Activated naive CD8-positive, alpha-beta T cell treated with anti-CD3 and anti-CD28 coated beads, Interleukin-2, amount 50 U/mL, for 24 hours (primary cell): ENCODE data around the gene RABGAP1L.

Experiments
- ATAC-seq: fragments of 150-1000 bp; cut with Tn5 transposase; one replicate; pipeline ENCODE4 v1.10.0; 2021
- DNase-seq: peaks from one replicate; pipeline ENCODE4 v3.0.0; 2021
- H3K27ac Mint-ChIP-seq: one replicate; pipeline ENCODE4 v1.8.0; 2021; ENCODE audit warnings: mild to moderate bottlenecking, mixed read lengths
- H3K27me3 Mint-ChIP-seq: one replicate; pipeline ENCODE4 v1.8.0; 2021; ENCODE audit warnings: mixed read lengths
- H3K36me3 Mint-ChIP-seq: one replicate; pipeline ENCODE4 v1.8.0; 2021; ENCODE audit warnings: low read depth, mixed read lengths
- H3K4me1 Mint-ChIP-seq: one replicate; pipeline ENCODE4 v1.8.0; 2021; ENCODE audit warnings: mixed read lengths
- H3K4me3 Mint-ChIP-seq: one replicate; pipeline ENCODE4 v1.8.0; 2021; ENCODE audit warnings: mild to moderate bottlenecking, moderate library complexity, mixed read lengths
- H3K9me3 Mint-ChIP-seq: one replicate; pipeline ENCODE4 v1.8.0; 2021; ENCODE audit warnings: mixed read lengths

Gene RABGAP1L

GRCh38 chr1:174764191-174764590, 604.9 kb downstream of the RABGAP1L start:
- no peaks in the 10 kb centered on the region for H3K9me3 Mint-ChIP-seq
- H3K4me1 Mint-ChIP-seq, result peaks cover 4% of the 10 kb centered on the region
- DNase-seq (no peak), ATAC-seq (no peak)
- no peak overlapping the region for H3K4me3 Mint-ChIP-seq
- H3K27me3 Mint-ChIP-seq, result no peaks in the 10 kb centered on the region
- no peaks in the 10 kb centered on the region for H3K36me3 Mint-ChIP-seq
- no peak overlapping the region for H3K27ac Mint-ChIP-seq

- DNase-seq, result no peak
- H3K27me3 Mint-ChIP-seq, result no peaks in the 10 kb centered on the region
- no peak for ATAC-seq
- H3K4me3 Mint-ChIP-seq, result no peak overlapping the region
- H3K4me1 Mint-ChIP-seq, result peaks cover 4% of the 10 kb centered on the region
- no peaks in the 10 kb centered on the region for H3K36me3 Mint-ChIP-seq
- no peaks in the 10 kb centered on the region for H3K9me3 Mint-ChIP-seq
- no peak overlapping the region for H3K27ac Mint-ChIP-seq
Measured at GRCh38 chr1:174766727-174767126, 607.4 kb downstream of the RABGAP1L start.

GRCh38 chr1:174768516-174768915, 609.2 kb downstream of the RABGAP1L start:
- H3K4me1 Mint-ChIP-seq, result peaks cover 4% of the 10 kb centered on the region
- H3K9me3 Mint-ChIP-seq, result no peaks in the 10 kb centered on the region
- ATAC-seq (no peak), DNase-seq (no peak)
- H3K4me3 Mint-ChIP-seq, result no peak overlapping the region
- H3K27ac Mint-ChIP-seq, result no peak overlapping the region
- H3K36me3 Mint-ChIP-seq, result no peaks in the 10 kb centered on the region
- H3K27me3 Mint-ChIP-seq, result no peaks in the 10 kb centered on the region

GRCh38 chr1:174768949-174769348, 609.6 kb downstream of the RABGAP1L start:
- Mint-ChIP-seq H3K36me3 (no peaks in the 10 kb centered on the region), H3K27ac (no peak overlapping the region), H3K4me1 (peaks cover 4% of the 10 kb centered on the region), H3K9me3 (no peaks in the 10 kb centered on the region), H3K4me3 (no peak overlapping the region), H3K27me3 (no peaks in the 10 kb centered on the region)
- DNase-seq, result no peak
- no peak for ATAC-seq

- peaks cover 4% of the 10 kb centered on the region for H3K4me1 Mint-ChIP-seq
- H3K27me3 Mint-ChIP-seq, result no peaks in the 10 kb centered on the region
- H3K4me3 Mint-ChIP-seq, result no peak overlapping the region
- ATAC-seq (no peak), DNase-seq (no peak)
- no peak overlapping the region for H3K27ac Mint-ChIP-seq
- H3K9me3 Mint-ChIP-seq, result no peaks in the 10 kb centered on the region
- H3K36me3 Mint-ChIP-seq, result no peaks in the 10 kb centered on the region
Measured at GRCh38 chr1:174769961-174770549, 610.7 kb downstream of the RABGAP1L start.

- DNase-seq (no peak), ATAC-seq (no peak)
- no peak overlapping the region for H3K27ac Mint-ChIP-seq
- peaks cover 3% of the 10 kb centered on the region for H3K4me1 Mint-ChIP-seq
- no peaks in the 10 kb centered on the region for H3K27me3 Mint-ChIP-seq
- H3K9me3 Mint-ChIP-seq, result peaks cover 4% of the 10 kb centered on the region
- peaks cover under 1% of the 10 kb centered on the region for H3K36me3 Mint-ChIP-seq
- H3K4me3 Mint-ChIP-seq, result no peak overlapping the region
Measured at GRCh38 chr1:174775621-174776020, 616.3 kb downstream of the RABGAP1L start.

- Mint-ChIP-seq H3K36me3 (peaks cover 2% of the 10 kb centered on the region), H3K27me3 (no peaks in the 10 kb centered on the region), H3K27ac (no peak overlapping the region), H3K9me3 (peaks cover 4% of the 10 kb centered on the region), H3K4me1 (peaks cover 3% of the 10 kb centered on the region), H3K4me3 (no peak overlapping the region)
- ATAC-seq (no peak), DNase-seq (no peak)
Measured at GRCh38 chr1:174777262-174777661, 617.9 kb downstream of the RABGAP1L start.

GRCh38 chr1:174785510-174785909, 626.2 kb downstream of the RABGAP1L start:
- H3K4me1 Mint-ChIP-seq, result peaks cover 14% of the 10 kb centered on the region
- H3K27ac Mint-ChIP-seq, result no peak overlapping the region
- H3K27me3 Mint-ChIP-seq, result no peaks in the 10 kb centered on the region
- DNase-seq (no peak), ATAC-seq (no peak)
- no peaks in the 10 kb centered on the region for H3K9me3 Mint-ChIP-seq
- H3K36me3 Mint-ChIP-seq, result peaks cover 2% of the 10 kb centered on the region
- no peak overlapping the region for H3K4me3 Mint-ChIP-seq

GRCh38 chr1:174786358-174786757, 627.0 kb downstream of the RABGAP1L start:
- no peak overlapping the region for H3K27ac Mint-ChIP-seq
- H3K9me3 Mint-ChIP-seq, result no peaks in the 10 kb centered on the region
- DNase-seq (no peak), ATAC-seq (no peak)
- no peak overlapping the region for H3K4me3 Mint-ChIP-seq
- H3K36me3 Mint-ChIP-seq, result no peaks in the 10 kb centered on the region
- H3K4me1 Mint-ChIP-seq, result peaks cover 14% of the 10 kb centered on the region
- H3K27me3 Mint-ChIP-seq, result no peaks in the 10 kb centered on the region

GRCh38 chr1:174786760-174787159, 627.4 kb downstream of the RABGAP1L start:
- ATAC-seq, result no peak
- Mint-ChIP-seq H3K36me3 (no peaks in the 10 kb centered on the region), H3K9me3 (no peaks in the 10 kb centered on the region), H3K27ac (no peak overlapping the region), H3K4me3 (no peak overlapping the region), H3K4me1 (peaks cover 14% of the 10 kb centered on the region), H3K27me3 (no peaks in the 10 kb centered on the region)
- no peak for DNase-seq

GRCh38 chr1:174788981-174789380, 629.7 kb downstream of the RABGAP1L start:
- Mint-ChIP-seq H3K27me3 (no peaks in the 10 kb centered on the region), H3K4me1 (peaks cover 18% of the 10 kb centered on the region), H3K27ac (no peak overlapping the region), H3K9me3 (no peaks in the 10 kb centered on the region), H3K36me3 (no peaks in the 10 kb centered on the region), H3K4me3 (no peak overlapping the region)
- ATAC-seq, result no peak
- no peak for DNase-seq

- Mint-ChIP-seq H3K9me3 (no peaks in the 10 kb centered on the region), H3K27me3 (no peaks in the 10 kb centered on the region), H3K4me3 (no peak overlapping the region), H3K4me1 (peaks cover 18% of the 10 kb centered on the region), H3K27ac (no peak overlapping the region), H3K36me3 (no peaks in the 10 kb centered on the region)
- ATAC-seq, result peak; percentile 78
- DNase-seq, result no peak
Measured at GRCh38 chr1:174789399-174789798, 630.1 kb downstream of the RABGAP1L start.

- ATAC-seq (no peak), DNase-seq (no peak)
- H3K27me3 Mint-ChIP-seq, result no peaks in the 10 kb centered on the region
- H3K4me1 Mint-ChIP-seq, result peaks cover 16% of the 10 kb centered on the region
- H3K36me3 Mint-ChIP-seq, result no peaks in the 10 kb centered on the region
- H3K9me3 Mint-ChIP-seq, result no peaks in the 10 kb centered on the region
- no peak overlapping the region for H3K27ac Mint-ChIP-seq
- H3K4me3 Mint-ChIP-seq, result no peak overlapping the region
Measured at GRCh38 chr1:174791863-174792262, 632.5 kb downstream of the RABGAP1L start.

GRCh38 chr1:174794861-174795260, 635.5 kb downstream of the RABGAP1L start:
- no peak for ATAC-seq
- H3K27me3 Mint-ChIP-seq, result no peaks in the 10 kb centered on the region
- no peak overlapping the region for H3K4me3 Mint-ChIP-seq
- H3K9me3 Mint-ChIP-seq, result no peaks in the 10 kb centered on the region
- peaks cover 4% of the 10 kb centered on the region for H3K4me1 Mint-ChIP-seq
- no peaks in the 10 kb centered on the region for H3K36me3 Mint-ChIP-seq
- H3K27ac Mint-ChIP-seq, result no peak overlapping the region
- DNase-seq, result no peak

- H3K9me3 Mint-ChIP-seq, result no peaks in the 10 kb centered on the region
- no peak overlapping the region for H3K27ac Mint-ChIP-seq
- H3K27me3 Mint-ChIP-seq, result no peaks in the 10 kb centered on the region
- no peak overlapping the region for H3K4me3 Mint-ChIP-seq
- ATAC-seq, result no peak
- no peaks in the 10 kb centered on the region for H3K36me3 Mint-ChIP-seq
- DNase-seq, result no peak
- H3K4me1 Mint-ChIP-seq, result peaks cover 4% of the 10 kb centered on the region
Measured at GRCh38 chr1:174795806-174796205, 636.5 kb downstream of the RABGAP1L start.

GRCh38 chr1:174797398-174797797, 638.1 kb downstream of the RABGAP1L start:
- ATAC-seq, result no peak
- Mint-ChIP-seq H3K27ac (no peak overlapping the region), H3K4me1 (peaks cover 3% of the 10 kb centered on the region), H3K36me3 (no peaks in the 10 kb centered on the region), H3K27me3 (no peaks in the 10 kb centered on the region), H3K4me3 (no peak overlapping the region), H3K9me3 (no peaks in the 10 kb centered on the region)
- no peak for DNase-seq
